ENCODE data around the gene DOK3.

DOK3 gene

DNA sequence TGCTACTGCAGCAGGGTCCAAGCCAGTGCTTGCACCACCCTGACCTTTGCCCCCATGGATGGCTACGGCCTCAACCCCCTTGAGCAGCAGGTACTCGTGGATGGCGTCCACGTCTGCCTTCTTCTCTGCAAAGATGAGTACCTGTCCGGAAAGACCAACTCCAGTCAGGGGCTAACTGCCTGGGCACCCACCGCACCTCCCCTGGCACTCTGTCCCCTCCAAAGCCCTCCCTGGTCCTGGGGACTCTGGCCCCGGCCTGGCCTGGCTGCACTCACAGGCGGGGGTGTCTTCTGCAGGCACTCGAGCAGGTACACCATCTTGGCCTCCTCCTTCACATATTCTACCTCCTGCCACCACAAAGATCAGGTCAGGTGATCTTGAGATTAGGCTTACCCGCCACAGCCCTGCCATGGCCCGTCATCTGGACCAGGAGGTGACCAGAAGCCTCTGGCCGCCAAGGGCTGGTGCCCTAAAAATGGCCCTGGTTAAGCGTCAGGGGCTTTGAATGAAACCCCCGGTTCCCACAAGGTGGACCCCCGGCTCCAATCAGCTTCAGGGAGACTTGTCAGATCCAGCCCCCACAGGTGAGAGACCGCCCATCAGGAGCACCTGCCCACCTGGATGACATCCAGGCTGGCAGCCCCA lies 3.2 kb upstream of the DOK3 start:
- DNase-seq = no peak

DNA sequence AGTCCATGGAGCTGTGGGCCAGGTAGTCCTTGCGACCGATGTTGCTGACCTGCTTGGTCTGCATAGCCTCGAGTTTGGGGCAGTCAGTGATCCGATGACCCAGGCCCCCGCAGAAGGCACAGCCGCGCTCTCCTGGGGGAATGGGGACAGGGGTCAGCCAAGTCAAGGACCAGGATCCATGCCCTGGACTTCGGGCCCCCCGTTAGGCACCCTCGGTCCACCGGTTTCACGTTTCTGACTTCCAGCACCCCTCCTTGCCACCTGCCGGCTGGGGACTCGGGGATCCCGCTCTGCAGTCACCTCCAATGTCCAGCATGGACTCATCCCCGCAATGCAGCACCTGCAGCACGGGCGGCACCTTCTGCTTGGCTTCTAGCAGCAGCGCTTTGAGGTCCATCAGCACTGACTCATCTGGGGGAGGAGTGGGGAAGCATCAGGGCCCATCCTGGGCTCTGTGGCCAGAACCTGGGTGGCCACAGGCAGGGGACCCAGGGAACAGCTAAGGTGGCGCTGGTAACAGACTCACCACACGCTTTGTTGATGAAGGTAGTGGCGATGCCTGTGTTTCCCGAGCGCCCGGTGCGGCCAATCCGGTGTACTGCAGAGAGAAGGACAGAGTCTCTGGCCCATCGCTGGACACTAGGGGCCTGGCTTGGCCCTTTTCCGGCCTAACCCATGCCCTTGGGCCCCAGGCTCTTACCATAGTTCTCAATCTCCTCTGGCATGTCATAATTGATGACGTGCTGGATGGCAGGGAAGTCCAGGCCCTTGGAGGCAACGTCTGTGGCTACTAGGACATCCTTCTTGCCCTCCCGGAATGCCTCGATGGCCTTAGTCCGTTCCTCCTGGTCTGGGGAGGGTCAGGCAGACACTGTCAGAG lies 2.4 kb upstream of the DOK3 start:
- DNase-seq = no peak

- no peak for DNase-seq
Measured at GRCh38 chr5:177511181-177511580, 1.6 kb upstream of the DOK3 start.

GRCh38 chr5:177510567-177511053 lies 984 bp upstream of the DOK3 start:
- DNase-seq = peak; percentile 93 to 97

DNA sequence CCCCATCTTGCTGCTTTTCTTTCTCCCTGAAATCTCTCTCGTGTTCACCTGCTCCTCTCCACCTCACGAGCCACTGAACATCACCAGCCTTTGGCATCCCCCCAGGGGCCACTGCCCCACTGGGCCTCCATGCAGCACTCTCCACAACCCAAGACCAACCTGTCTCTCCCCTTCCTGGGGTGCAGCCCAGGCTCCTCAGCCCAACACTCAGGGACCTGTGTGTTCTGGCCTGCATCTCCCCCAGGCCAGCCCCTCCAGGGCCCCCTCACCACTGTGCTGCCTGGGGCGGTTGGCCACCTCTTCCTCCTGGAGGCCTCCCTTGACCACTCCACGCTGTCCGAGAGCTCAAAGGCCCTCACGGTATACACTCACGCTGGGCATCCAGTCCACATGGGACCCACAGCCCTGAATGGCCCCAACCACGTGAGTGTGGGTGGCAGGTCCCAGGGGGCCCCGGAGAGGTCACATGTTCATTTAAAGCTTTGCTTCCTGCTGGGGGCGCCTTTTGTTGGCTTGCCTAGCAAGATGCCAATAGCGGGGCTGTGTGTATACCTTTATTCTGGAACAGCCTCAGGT lies 453 bp upstream of the DOK3 start:
- peak in 1 of 2 donors; percentile 34 for DNase-seq

- peak in 1 of 2 donors; percentile 39 for DNase-seq
Measured at GRCh38 chr5:177508837-177509236, 789 bp downstream of the DOK3 start.

DNA sequence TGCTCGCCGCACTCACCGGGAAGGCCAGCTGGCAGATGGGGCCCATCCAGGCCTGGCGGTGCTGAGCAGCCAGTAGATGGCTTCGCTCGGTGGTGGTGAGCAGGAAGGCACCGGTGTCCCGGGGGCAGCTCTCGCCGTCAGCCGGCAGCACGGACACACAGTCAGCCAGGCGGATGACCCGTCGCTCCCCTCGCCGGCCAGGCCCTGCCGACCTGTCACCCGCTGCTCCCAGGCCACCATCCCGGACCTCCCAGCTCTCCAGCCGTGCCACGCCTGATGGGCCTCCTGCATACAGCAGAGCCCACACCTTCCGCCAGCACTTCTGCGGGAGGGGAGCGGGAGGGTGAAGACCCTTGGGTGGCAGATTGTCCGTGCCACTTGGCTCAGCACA lies 1.4 kb downstream of the DOK3 start:
- DNase-seq = no peak

DNA sequence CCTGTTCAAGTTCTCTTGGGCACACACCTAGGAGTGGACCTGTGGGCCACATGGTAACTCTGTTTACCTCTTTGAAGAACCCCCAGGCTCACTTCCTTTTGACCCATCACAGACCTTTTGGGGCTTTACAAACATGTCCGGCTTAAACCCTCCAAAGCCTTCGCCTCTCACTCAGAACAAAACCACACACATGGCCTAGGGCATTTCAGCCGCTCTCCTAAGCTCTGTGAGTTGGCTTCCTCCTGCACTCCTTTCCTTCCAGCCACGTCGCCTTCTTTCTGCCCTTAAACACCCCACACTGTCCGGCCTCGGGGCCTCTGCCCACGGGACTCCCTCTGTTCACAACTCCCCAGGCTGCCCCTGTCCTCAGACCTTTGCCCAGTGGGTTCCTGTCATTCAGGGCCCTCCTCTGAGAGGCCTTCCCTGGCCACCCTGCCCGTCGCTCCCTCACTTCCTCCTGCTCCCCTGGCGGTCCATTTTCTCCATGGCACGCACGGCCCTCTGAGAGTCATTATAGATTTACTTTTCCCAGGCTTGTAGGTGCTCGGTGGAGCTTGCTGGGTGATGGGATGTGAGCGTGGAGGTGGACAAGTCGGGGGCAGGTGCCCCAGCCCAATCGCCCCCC lies 1.9 kb downstream of the DOK3 start:
- DNase-seq = peak; percentile 31 to 62

- DNase-seq = peak in 1 of 2 donors; percentile 33
Measured at GRCh38 chr5:177507165-177507564, 2.5 kb downstream of the DOK3 start.

DNA sequence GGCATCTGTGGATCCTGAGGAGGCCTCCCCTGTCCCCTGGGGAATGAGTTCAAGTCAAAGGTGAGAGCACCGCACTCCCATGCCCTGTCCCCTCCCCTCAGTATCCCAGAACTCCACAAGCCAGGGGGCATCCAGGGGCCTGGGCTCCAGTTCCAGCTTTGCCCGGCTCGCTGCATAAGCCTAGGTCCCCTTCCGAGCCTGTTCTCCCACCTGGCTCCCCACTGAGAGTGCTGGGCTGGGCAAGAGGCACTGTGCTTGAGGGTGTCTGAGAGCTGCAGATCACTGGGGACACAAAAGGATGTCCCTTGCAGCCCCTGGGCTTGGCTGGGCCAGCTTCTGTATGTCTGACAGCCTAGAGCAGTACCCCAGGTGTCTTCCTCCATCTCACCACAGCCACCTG lies 4.6 kb downstream of the DOK3 start:
- DNase-seq = no peak

GRCh38 chr5:177504086-177505056 lies 5.3 kb downstream of the DOK3 start:
- DNase-seq = no peak

DNA sequence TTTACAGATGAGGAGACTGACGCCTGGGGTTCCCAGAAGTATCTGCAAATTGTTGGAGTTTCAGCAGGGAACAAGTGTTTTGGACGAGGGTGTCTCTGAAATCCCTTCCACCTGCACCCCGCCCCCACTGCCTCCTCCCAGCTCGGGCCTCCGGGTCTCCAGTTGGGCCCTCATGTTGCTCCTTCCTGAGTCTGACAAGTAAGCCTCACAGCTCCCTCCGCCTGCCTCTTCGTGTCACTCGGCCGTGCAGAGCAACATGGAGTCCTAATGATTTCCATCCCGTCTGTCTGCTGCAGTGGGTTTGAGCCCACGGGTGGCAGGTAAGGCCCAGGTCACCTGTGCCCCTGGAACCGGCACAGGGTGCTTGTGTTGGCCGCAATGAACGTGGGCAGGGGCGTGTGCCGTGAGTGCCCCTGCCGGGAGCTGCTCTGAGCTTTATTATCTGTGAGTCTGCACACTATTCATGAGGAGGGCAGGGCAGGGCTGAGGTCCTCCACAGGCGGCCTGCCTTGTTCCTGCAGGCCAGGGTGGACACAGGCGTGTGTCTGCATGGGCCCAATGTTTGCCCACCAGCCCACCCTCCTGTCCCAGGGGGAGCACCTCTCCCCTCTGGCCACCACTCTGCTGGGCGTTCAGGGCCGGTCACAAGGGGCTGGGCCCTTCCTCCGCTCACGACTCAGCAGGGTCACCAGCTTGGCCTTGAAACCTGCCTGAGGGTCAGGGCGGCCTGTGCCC lies 6.1 kb downstream of the DOK3 start:
- DNase-seq = no peak

DNA sequence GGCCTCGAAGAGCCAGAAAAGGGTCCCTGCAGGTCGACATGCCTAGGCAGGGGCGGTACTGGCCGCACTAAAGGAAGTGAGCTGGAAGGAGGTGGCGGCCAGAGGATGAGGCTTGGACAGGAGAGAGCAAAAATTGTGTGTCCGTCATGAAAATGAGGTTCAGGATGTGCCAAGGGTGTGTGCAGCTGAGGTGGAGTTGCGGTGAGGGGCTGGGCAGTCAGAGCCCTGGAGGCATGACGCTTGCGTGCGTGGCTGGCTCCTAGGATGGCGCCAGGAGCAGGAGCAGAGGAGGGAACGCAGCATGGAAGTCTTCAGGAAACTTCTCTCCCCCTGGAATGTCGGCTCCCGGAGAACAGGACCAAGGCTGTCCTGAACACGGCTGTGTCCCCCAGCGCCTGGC lies 6.7 kb downstream of the DOK3 start:
- no peak for DNase-seq

DNA sequence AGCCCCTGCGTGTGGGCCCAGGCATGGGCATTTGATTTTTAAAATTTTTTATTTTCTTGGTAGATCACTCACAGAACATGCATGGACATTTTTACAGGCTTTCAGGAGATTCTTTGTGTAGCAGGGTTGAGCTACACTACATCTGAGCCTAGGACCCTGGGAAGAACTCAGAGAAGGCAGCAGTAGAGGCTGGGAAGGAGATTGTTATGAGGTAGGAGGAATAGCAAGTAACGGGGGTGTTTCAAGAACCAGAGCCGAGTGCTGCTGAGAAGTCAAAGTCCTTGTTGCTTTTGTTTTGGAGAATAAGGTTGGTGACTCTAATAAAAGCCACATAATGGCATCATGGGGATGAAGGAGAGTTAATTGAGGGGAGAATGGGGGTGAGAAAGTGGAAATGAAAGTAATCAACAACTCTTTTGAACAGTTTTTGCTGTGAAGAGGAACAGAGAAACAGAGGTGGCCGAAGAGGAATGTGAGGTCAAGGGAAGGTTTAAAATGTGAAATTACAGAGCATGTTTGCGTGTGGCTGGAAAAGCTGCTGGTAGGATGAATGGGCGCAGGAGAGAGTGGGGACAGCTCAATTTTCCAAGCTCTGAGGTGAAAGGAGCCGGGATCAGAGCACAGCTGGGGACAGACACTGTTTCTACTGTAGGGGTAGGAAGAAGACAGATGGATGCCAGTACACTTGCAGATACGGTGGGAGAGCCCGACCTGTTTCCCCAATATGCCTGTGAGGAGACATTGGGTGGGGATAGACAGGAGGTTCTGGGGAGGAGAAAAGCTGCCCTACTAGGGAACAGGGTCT lies 7.5 kb downstream of the DOK3 start:
- no peak for DNase-seq

DNA sequence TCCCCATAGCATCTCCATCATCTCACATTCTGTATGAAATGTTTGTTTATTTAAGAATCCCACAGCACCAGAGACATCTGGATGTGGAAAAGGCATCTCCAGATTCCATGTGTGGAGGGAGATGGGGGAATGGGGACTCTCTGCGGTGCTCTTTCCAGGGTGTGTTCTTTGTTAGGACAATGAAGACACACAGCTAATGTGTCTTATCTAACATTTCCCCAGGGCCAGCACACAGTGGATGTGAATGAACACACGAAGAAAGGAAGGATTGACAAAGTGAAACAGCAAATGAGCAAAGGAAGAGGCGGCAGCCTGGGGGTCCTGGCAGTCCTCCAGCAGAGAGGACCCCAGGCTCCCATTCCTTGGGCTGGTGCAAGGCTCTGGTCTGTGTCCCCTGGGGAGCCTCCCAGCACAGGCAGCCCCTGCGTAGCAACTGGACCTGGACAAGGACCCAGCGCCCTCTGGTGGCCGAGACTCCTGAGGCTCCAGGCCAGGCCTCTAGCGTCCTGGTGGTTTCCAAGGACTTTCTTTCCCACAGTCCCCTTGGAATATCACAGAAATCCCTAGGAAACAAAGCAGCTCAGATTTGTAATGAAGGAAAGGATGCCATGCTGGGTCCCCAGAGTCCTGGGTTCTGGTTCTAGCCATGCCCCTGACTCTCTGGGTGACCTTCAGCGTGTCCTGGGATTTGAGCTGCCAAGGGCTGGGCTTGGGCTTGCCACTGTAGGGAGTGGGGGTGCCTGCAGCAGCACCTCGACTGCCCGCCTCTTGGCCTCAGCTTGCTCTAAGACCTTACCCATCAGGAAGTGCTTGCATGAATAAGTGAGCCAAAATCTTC lies 8.7 kb downstream of the DOK3 start:
- peak; percentile 61 to 94 for DNase-seq

GRCh38 chr5:177499842-177500241 lies 9.8 kb downstream of the DOK3 start:
- no peak for DNase-seq

DNA sequence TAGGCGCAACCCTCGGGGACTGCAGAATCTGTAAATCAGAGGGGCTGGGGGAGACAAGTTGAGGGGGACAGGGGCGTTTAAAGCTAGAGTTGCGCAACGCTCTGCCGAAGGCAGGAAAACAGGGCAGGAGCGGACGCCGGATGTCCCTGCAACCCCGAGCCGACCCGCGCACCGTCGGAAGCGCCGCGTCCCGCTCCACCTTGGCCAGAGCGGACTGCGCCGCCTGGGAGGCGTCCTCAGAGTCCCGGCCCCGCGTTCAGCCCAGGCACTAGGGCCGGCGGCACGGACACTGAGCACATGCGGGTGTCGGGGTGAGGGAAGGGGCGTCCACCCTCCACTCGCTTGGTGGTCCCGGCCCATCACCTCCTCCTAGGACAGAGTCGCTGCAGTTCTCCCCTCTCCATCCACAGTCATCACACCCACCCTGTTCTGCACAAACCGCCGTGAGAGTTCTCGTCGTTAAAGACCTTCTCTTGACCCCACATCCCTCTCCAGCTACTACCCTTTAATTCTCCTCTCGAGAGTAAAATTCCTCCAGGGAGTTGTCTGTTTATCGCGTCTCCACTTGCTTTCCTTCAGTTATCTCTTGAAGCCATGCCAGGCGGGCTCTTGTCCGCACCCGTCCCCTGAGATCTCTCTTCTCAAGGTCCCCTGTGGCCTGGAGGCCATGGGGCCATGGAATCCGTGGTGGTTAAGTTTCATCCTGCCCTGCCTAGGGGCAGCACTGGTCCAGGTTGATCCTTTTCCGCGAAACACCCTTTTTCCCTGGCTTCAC lies 11.4 kb downstream of the DOK3 start:
- no peak for DNase-seq

DNA sequence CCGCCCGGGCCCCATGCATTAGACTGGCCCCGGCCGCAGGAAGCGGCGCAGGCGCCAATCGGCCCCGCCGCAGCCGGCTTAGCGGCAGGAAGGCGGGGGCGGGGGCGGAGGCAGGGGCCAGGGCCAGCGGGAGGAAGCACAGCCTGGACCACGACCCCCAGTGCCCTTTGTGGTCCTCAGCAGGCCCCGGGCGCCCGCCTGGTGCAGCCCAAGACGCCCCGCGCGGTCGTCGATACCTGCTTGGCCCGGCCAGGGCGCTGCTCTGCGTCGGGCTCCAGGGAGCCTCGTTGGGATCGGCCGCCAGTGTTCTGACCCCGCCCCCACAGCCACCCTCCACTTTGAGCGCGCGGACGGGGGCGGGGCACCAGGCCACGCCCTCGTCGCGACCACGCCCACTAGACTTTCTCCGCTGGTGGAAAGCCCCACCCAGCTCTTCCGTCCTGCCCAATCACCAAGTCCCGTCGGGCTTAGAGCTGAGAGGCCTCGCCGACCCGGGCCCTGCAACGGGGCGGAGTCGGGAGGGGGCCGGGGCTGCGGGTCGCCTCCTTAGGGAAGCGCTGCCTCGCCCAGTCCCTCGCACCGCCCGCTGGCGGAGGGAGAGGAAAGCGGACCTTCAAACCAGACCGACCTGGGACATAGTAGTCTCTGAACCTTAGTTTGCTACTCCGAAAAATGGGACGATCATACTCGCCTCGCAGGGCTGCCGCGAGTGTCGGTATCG lies 12.2 kb downstream of the DOK3 start, which contains the start of gene PDLIM7:
Gene PDLIM7, minus strand, starts transcription at position 313 of the 721 bp plus-strand sequence. CDS start 1,092 bp downstream, outside the sequence.
- DNase-seq = peak; percentile 95 to 98
